Fibroblast of skin of back (primary cell): Measurements from ENCODE around the gene GMEB1. TPM values are rescaled to one million over a fixed set of nuclear protein-coding genes. Genes with fewer than 3 reads are reported as not detected.
"Not testable (repeated sequence)": the region's sequence is repeated elsewhere in the genome, so short reads cannot be mapped to it uniquely, and the experiment has no call there.

Source experiments
- DNase-seq: peaks from one replicate; pipeline ENCODE4 v3.0.0-alpha.2; 2013
- polyA plus RNA-seq, 2 experiments: library from polyadenylated mRNA; unstranded; fragments of 120-200 nt; gene quantifications; one replicate each; pipeline ENCODE4 v1.2.1, GENCODE V29; 2013; ENCODE audit not compliant: insufficient read length in 2 of 2

GMEB1 gene
- polyA plus RNA-seq (2013, experiment 1 of 2; ENCODE audit: insufficient read length): 9.1 TPM
- 6.6 TPM for polyA plus RNA-seq (2013, experiment 2 of 2; ENCODE audit: insufficient read length)

DNA sequence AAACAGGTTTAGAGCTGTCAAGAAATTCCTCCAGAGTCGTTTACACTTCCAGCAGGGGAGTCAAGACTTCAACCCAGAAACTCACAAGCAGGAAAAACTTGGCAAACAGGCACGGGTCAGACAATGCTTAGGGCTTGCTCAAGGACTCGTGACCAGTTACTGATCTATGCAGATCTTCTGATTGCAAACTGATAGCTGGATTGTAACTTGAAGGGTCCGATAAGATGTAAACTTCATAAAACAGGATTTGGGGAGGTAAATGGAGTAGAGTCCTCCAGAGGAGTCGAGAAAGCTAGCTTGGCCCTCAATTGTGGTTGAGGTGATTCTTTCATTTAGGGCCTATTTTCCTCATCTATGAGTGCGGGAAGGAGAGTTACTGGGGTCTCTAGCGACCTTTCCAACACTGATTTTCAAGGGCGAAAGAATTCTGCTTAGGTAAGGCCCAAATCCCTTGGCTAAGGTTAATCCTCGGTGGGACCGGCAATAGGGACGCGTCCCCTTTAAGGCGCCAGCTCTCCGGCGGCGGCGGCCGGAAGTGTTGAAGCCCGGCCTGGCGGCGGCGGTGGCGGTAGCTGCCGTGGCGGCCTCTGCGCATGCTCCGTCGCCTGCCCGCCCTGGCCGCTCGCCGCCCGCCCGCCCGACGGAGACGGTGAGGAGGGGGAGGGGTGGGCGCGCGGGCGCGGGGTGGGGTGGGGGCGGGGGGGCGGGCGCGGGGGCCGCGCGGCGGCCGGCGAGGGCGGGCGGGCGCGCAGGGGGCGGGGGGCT is at the start of gene GMEB1:
Gene GMEB1 (plus strand): TSS at position 594 of the 765 bp plus-strand sequence. CDS start 14,829 bp downstream, outside the sequence.
- peak; percentile 88 for DNase-seq

GRCh38 chr1:28631713-28632112 is 36.9 kb upstream of the GMEB1 start:
- no peak for DNase-seq

DNA sequence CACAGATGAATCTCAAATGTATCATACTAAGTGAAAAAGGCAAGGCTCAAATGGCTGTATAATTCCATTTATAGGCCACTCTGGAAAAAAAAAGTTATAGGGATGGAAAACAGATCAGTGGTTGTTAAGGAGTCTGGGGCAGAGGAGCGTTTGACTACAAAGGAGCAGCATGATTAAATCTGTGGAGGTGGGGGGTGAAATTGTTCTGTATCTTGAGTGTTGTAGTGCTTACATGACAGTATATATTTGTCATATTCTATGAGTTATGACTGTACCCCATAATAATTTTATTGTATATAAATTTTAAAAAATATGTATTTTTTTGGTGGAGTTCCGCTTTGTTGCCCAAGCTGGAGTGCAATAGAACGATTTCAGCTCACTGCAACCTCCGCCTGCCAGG is 36.0 kb upstream of the GMEB1 start:
- no peak for DNase-seq

GRCh38 chr1:28640766-28641165 is 27.8 kb upstream of the GMEB1 start:
- DNase-seq: peak; percentile 13

- DNase-seq: peak; percentile 23
Measured at GRCh38 chr1:28642056-28642846, 26.3 kb upstream of the GMEB1 start.

DNA sequence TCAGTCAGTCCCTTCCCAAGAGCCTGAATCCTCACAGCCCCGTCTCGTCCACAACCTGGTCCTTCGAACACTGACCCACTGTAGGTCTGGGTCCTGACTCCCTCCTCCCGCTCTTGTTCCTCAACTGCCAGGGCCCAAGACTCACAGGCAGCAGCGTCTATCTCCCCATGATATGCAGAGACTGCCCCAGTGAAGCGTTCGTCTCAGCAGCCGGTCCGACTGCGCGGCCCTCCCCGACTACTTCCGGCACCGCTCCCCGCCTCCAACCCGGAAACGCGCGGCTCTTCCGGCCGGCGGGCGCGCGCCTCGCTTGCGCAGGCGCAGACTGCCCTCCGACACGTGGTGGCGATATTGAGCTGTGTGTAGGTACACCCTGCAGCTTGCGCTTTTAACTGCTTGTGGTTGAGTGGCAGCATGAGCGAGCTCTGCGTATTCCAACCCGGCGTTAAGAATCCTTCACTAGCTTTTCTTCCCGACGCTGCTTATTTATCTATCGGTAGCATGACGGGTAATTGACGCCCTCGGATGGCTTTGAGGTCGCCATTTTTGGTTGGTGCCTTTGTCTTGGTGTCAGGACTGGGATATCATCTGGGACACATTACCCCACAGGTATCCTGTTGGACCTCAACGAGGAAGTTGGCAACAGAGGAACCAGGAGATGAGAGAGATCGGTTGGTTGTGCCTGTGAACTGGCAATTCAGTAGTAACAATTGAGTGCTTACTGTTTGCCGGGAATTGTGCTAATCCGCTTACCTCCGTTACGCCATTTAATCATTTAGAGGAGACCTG is 25.5 kb upstream of the GMEB1 start, which contains the start of gene TAF12:
Gene TAF12 (minus strand): TSS at position 221 of the 789 bp plus-strand sequence. CDS start 20,986 bp downstream, outside the sequence.
- peak; percentile 95 for DNase-seq

GRCh38 chr1:28644494-28644893 is 24.1 kb upstream of the GMEB1 start:
- DNase-seq: no peak

DNA sequence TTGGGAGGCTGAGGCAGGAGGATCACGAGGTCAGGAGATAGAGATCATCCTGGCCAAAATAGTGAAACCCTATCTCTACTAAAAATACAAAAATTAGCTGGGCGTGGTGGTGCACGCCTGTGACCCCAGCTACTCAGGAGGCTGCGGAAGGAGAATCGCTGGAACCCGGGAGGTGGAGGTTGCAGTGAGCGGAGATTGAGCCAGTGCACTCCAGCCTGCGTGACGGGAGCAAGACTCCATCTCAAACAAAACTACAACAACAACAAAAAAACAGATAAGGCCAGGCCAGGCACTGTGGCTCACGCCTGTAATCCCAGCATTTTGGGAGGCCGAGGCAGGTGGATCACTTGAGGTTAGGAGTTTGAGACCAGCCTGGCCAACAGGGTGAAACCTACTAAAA is 23.2 kb upstream of the GMEB1 start:
- not testable (repeated sequence) for DNase-seq

GRCh38 chr1:28646040-28646439 is 22.5 kb upstream of the GMEB1 start:
- no peak for DNase-seq

DNA sequence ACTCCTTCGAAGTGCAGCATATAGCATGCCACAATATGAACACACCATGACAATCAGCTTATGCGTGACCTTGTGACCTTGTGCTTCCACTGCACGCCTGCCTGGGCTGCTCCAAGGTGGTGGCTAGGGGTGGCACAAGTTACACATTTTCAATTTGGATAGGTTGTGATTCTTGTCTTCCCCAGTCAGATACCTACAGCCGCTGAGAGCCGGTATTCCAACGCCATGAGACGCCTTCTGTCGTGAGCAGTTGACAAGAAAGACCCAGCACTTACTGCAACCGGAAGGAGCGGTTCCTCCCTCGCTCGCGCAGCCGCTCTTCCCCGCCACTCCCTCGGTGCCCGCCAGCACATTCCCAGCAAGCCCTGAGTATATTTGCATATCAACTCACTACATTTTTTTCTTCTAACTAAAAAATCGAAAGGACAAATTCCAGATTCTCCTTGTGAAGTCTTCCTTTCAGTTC is 20.5 kb upstream of the GMEB1 start:
- DNase-seq: peak; percentile 91

DNA sequence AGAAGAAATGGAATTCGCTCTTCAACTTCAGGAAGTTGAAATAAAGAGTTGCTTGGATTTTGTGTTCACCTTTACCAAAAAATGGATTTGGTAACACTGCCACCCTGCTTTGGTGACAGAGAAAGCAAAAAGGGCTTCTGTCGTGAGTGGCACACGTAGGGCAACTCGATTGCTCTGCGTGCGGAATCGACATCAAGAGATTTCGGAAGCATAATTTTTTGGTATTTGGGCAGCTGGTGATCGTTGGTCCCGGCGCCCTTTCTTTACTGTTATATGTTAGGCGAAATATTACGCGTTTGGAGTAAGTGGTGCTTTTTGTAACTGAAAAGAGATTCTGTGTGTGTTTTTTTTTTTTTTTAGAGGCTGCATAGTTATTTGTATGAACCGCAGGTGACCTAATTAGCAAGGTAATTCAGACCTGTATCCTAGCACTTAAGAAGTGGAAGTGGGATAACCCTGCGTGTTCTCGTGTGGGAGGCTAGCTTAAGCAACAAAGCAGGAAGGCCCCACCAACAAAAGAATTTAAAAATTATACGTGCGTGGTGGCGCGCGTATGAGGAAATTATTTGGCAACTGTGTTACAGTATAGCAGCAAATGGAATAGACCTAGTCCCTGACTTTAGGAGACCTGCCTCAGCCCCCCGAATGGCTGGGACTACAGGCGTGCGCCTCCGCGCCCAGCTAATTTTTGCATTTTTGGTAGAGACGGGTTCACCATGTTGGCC is 19.9 kb upstream of the GMEB1 start, which contains the start of gene RNU11:
Gene RNU11 (plus strand): TSS at position 127 of the 725 bp plus-strand sequence.
- DNase-seq: peak; percentile 98

DNA sequence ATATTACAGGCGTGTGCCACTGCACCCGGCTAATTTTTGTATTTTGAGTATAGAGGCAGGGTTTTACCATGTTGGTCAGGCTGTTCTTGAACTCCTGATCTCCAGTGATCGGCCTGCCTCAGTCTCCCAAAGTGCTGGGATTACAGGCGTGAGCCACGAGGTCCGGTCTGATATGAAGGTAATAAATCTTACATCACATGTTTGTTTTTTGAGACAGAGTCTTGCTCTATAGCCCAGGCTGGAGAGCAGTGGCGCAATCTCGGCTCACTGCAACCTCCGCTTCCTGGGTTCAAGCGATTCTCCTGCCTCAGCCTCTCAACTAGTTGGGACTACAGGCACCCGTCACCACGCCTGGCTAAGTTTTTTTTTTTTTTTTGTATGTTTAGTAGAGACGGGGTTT is 15.5 kb upstream of the GMEB1 start:
- DNase-seq: not testable (repeated sequence)

- DNase-seq: peak; percentile 33
Measured at GRCh38 chr1:28653870-28654269, 14.7 kb upstream of the GMEB1 start.

GRCh38 chr1:28655448-28656311 is 12.9 kb upstream of the GMEB1 start:
- DNase-seq: not testable (repeated sequence)

GRCh38 chr1:28656335-28656734 is 12.2 kb upstream of the GMEB1 start:
- DNase-seq: no peak

GRCh38 chr1:28663871-28664470 is 4.6 kb upstream of the GMEB1 start:
- DNase-seq: no peak

- DNase-seq: no peak
Measured at GRCh38 chr1:28666806-28667205, 1.8 kb upstream of the GMEB1 start.

DNA sequence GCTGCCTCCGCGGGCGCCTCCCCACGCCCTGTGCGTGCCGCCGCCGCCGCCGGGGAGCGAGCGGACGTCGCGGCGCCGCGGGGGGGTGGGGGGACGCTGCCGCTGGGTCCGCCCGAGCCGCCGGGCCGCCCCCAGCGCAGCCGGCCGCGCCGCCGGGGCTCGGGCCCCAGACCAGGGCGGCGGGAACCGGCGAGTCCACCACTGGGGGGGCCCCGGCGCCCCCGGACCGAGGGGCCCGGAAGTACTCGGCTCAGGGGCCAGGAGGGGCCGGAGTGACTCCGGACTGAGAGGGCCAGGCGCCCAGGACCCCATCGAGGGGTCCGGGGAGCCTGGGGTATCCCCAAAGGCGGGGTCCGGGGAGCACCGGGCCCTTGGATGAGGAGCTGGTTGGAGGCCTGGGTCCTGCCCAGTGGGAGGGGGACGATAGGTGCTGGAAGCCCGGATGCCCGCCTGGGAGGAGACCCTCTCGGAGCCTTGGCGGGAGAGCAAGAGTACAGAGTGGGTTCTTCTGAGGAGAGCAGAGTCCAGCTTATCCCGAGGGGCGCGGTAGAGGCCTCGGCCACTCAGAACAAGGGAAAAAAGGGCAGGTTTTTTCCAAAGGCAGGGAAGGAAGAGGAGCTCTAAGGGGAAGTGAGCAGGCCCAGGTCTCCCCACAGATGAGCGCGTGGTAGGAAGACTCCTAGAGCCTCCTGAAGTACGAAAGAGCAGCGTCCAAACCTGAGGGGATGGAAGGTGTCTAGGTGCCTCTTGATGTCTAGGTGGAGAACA is 556 bp downstream of the GMEB1 start:
- peak; percentile 77 for DNase-seq

- DNase-seq: no peak
Measured at GRCh38 chr1:28671254-28671780, 2.7 kb downstream of the GMEB1 start.
